ENCODE data around the gene MAP2K2.

MAP2K2 gene

DNA sequence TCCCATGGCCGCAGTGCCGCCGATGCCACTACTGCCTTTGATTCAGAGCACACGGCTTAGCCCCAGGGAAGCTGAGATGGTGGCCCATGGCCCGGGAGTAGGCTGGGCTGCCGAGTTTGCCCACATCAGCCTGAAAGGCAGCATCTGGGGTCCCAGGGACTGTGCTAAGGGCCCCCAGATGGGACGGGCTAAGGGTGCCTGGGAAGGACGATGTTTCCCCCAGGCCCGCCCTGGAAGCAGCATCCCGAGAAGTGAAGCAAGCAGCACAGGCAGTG, 22.5 kb downstream of the MAP2K2 start:
- ATAC-seq (replicated peaks) (no peak), DNase-seq (no peak)
- Mint-ChIP-seq H3K27ac (no peak overlapping the region), H3K4me1 (ENCODE audit: low read depth in 2 of 2) (peaks cover 23 to 24% of the 10 kb centered on the region in 2 donors), H3K4me3 (no peak overlapping the region), H3K9me3 (no peaks in the 10 kb centered on the region), H3K36me3 (ENCODE audit: insufficient read depth) (peaks cover 51% of the 10 kb centered on the region), H3K27me3 (no peaks in the 10 kb centered on the region)

DNA sequence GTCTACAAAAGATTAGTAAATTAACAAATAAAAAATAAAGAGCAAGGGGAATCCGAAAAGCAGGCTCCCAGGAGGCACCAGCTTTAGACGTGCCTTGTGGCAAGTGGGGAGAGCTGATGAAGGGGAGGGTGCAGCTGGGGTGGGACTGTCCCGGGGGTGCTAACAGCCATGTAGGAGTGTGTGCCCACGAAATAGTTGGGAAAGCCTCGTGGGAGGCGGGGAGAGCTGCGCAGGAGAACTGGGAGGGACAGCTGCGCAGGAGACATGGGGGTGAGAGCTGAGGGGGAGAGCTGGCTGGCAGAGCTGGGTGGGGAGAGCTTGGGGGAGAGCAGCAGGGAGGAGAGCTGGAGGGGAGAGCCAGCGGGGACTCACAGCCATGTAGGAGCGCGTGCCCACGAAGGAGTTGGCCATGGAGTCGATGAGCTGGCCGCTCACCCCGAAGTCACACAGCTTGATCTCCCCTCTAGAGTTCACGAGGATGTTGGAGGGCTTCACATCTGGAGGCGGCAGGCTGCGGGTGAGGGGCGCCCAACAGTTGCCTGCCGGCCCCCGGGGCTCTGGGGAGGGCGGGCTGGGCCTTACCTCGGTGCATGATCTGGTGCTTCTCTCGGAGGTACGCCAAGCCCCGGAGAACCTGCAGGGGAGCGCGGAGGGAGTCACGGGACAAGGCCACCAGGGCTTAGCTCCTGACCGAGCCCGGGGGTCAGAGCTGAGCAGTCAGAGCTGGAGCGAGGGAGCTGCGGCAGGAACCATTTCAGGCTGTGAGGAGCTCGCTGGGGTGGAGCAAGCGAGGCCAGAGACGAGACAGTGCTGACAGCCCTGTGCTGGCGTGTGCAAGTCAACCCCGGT, 23.1 kb downstream of the MAP2K2 start:
- Mint-ChIP-seq H3K36me3 (ENCODE audit: insufficient read depth) (peaks cover 49% of the 10 kb centered on the region), H3K27ac (peak overlapping the region in 1 of 2 donors; percentile 64), H3K4me3 (no peak overlapping the region), H3K9me3 (no peaks in the 10 kb centered on the region), H3K4me1 (ENCODE audit: low read depth in 2 of 2) (peaks cover 21 to 22% of the 10 kb centered on the region in 2 donors), H3K27me3 (no peaks in the 10 kb centered on the region)
- DNase-seq (no peak), ATAC-seq (replicated peaks) (no peak)

DNA sequence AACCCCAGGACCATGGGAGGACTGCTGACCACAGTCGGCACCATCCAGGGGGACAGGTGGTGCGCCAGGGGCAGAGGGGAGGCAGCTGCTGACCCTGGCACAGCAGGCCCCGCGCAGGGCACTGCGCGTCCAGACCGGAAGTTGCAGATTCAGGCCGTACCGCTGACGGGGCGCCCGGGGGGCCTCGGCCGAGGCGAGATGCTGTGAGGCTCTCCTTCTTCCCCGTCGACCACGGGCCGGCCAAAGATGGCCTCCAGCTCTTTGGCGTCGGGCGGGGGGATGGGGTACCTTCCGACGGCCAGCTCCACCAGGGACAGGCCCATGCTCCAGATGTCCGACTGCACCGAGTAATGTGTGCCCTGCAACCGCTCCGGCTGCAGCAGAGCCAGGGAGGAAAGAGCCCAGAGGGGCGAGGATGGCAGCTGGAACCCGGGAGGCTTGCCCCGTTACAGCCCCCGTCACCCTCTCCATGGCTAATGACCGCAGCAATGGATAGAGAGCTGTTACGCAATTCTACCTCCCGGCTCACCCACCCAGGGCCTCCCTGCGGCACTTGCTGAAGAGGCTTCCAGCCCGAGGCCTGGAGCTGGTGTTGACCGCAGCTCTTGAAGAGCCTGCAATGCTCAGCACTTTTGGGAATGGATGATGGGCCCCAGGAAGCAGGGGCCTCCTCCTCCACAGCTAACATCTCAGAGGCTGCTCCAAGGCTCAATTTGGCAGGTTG, 24.7 kb downstream of the MAP2K2 start:
- Mint-ChIP-seq H3K4me3 (no peak overlapping the region), H3K27ac (no peak overlapping the region), H3K27me3 (no peaks in the 10 kb centered on the region), H3K36me3 (ENCODE audit: insufficient read depth) (peaks cover 38% of the 10 kb centered on the region), H3K4me1 (ENCODE audit: low read depth in 2 of 2) (peaks cover 7% of the 10 kb centered on the region in 2 donors), H3K9me3 (no peaks in the 10 kb centered on the region)
- ATAC-seq (replicated peaks): no peak
- no peak for DNase-seq

DNA sequence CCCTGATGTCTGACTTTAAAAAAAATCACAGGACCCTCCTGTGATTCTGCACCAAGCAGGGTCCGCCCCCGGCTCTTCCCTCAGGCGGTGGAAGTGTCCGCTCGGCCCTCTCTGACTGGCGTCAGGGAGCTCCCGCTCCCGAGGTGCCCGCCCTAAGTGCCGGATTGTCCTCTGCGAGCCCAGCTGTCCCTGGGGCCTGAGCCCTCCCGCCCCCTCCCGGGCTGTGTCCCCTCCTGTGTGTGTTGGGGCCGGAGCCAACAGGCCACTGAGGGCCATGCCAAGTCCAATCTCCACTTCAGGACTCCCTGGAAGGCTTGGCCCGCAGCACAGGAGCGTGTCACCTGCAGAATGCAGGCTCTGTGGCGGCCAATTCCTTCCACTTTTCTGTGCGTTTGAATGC, 25.4 kb downstream of the MAP2K2 start:
- ATAC-seq (replicated peaks) (no peak), DNase-seq (no peak)
- peaks cover 34% of the 10 kb centered on the region for H3K36me3 Mint-ChIP-seq (ENCODE audit: insufficient read depth)
- no peak overlapping the region for H3K4me3 Mint-ChIP-seq
- H3K27me3 Mint-ChIP-seq: no peaks in the 10 kb centered on the region
- H3K9me3 Mint-ChIP-seq: no peaks in the 10 kb centered on the region
- peaks cover 0 to 3% of the 10 kb centered on the region in 2 donors for H3K4me1 Mint-ChIP-seq (ENCODE audit: low read depth in 2 of 2)
- H3K27ac Mint-ChIP-seq: no peak overlapping the region

DNA sequence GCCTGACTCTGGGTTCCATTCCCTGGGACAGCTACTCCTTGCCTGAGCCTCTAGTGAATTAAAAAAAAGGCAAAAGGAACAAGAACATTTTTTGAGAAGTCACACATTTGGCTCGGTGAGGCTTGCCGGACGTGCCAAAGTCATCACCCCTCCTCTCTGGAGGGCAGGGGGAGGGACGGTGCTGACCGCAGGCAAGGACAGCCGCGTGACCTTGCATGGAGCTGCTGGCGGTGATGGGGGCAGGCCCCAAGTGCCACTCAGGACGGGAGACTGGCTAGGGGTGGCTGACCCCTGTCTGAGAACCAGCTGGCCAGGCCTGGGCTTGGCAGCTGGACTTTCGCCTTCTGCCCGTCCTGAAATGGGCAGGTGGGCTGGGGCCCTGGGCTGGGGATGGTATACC, 26.4 kb downstream of the MAP2K2 start:
- Mint-ChIP-seq H3K4me1 (ENCODE audit: low read depth in 2 of 2) (peaks cover 0 to 3% of the 10 kb centered on the region in 2 donors), H3K4me3 (no peak overlapping the region), H3K27ac (peak overlapping the region in 1 of 2 donors; percentile 53), H3K27me3 (no peaks in the 10 kb centered on the region), H3K36me3 (ENCODE audit: insufficient read depth) (peaks cover 30% of the 10 kb centered on the region), H3K9me3 (no peaks in the 10 kb centered on the region)
- DNase-seq: no peak
- no peak for ATAC-seq (replicated peaks)

- ATAC-seq (replicated peaks) (no peak), DNase-seq (no peak)
- Mint-ChIP-seq H3K27me3 (no peaks in the 10 kb centered on the region), H3K4me1 (ENCODE audit: low read depth in 2 of 2) (peaks cover 0 to 3% of the 10 kb centered on the region in 2 donors), H3K27ac (peak overlapping the region in 1 of 2 donors; percentile 23), H3K9me3 (no peaks in the 10 kb centered on the region), H3K4me3 (no peak overlapping the region), H3K36me3 (ENCODE audit: insufficient read depth) (peaks cover 40% of the 10 kb centered on the region)
Observed at GRCh38 chr19:4096049-4096892, 27.7 kb downstream of the MAP2K2 start.

DNA sequence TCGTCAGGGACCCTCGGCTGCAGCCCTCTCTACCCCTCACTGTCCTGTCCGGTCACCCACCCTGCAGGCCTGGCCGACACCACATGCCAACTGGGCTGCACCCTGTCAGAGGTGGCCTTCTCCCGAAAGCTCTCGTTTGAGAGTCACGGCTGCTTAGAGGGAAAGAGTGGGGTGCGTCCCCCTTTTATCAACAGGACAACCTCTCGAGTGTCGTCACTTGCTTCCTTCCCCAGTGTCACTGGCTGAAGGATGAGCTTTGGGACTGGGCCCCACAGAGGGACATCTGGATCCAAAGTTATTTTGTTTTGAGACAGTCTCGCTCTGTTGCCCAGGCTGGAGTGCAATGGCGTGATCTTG, 28.5 kb downstream of the MAP2K2 start:
- H3K27ac Mint-ChIP-seq: no peak overlapping the region
- peaks cover 0 to 3% of the 10 kb centered on the region in 2 donors for H3K4me1 Mint-ChIP-seq (ENCODE audit: low read depth in 2 of 2)
- H3K9me3 Mint-ChIP-seq: no peaks in the 10 kb centered on the region
- no peak overlapping the region for H3K4me3 Mint-ChIP-seq
- peaks cover 37% of the 10 kb centered on the region for H3K36me3 Mint-ChIP-seq (ENCODE audit: insufficient read depth)
- H3K27me3 Mint-ChIP-seq: no peaks in the 10 kb centered on the region
- no peak for ATAC-seq (replicated peaks)
- DNase-seq: no peak

- H3K4me1 Mint-ChIP-seq (ENCODE audit: low read depth in 2 of 2): peaks cover 0 to 3% of the 10 kb centered on the region in 2 donors
- no peaks in the 10 kb centered on the region for H3K27me3 Mint-ChIP-seq
- ATAC-seq (replicated peaks): no peak
- H3K4me3 Mint-ChIP-seq: no peak overlapping the region
- peaks cover 34% of the 10 kb centered on the region for H3K36me3 Mint-ChIP-seq (ENCODE audit: insufficient read depth)
- no peaks in the 10 kb centered on the region for H3K9me3 Mint-ChIP-seq
- DNase-seq: no peak
- H3K27ac Mint-ChIP-seq: no peak overlapping the region
Observed at GRCh38 chr19:4094761-4095487, 29.0 kb downstream of the MAP2K2 start.

- DNase-seq (no peak), ATAC-seq (replicated peaks) (no peak)
- Mint-ChIP-seq H3K4me1 (ENCODE audit: low read depth in 2 of 2) (peaks cover 5 to 7% of the 10 kb centered on the region in 2 donors), H3K27me3 (no peaks in the 10 kb centered on the region), H3K4me3 (no peak overlapping the region), H3K36me3 (ENCODE audit: insufficient read depth) (peaks cover 34% of the 10 kb centered on the region), H3K27ac (no peak overlapping the region), H3K9me3 (no peaks in the 10 kb centered on the region)
Observed at GRCh38 chr19:4094291-4094690, 29.6 kb downstream of the MAP2K2 start.

DNA sequence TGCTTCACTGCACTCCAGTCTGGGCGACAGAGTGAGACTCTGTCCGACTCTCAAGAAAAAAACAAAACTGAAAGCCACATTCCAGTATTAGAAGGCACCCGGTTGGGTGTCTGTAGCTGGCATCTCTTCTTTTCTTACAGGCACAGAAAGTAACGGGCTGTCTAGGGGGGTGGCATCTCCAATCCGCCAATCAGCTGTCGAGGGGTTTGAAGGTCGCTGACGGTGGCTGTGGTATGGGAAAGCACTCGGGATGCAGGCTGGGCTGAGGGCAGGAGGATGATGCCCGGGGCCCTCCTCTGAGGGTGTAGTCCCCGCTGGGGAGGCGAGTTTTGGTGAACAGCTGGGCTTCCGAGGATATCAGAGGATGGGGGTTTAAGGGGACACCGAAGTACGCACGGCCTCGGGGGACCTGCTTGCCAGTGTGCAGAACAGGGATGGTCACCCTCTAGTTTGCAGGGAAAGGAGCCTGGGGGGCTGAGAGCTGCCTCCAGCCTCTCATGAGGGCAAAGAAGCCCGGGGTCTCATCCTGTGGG, 30.2 kb downstream of the MAP2K2 start:
- H3K36me3 Mint-ChIP-seq (ENCODE audit: insufficient read depth): peaks cover 40% of the 10 kb centered on the region
- DNase-seq (no peak), ATAC-seq (replicated peaks) (no peak)
- H3K9me3 Mint-ChIP-seq: no peaks in the 10 kb centered on the region
- H3K4me3 Mint-ChIP-seq: no peak overlapping the region
- peaks cover 10% of the 10 kb centered on the region in 2 donors for H3K4me1 Mint-ChIP-seq (ENCODE audit: low read depth in 2 of 2)
- peak overlapping the region in 1 of 2 donors; percentile 79 for H3K27ac Mint-ChIP-seq
- no peaks in the 10 kb centered on the region for H3K27me3 Mint-ChIP-seq

DNA sequence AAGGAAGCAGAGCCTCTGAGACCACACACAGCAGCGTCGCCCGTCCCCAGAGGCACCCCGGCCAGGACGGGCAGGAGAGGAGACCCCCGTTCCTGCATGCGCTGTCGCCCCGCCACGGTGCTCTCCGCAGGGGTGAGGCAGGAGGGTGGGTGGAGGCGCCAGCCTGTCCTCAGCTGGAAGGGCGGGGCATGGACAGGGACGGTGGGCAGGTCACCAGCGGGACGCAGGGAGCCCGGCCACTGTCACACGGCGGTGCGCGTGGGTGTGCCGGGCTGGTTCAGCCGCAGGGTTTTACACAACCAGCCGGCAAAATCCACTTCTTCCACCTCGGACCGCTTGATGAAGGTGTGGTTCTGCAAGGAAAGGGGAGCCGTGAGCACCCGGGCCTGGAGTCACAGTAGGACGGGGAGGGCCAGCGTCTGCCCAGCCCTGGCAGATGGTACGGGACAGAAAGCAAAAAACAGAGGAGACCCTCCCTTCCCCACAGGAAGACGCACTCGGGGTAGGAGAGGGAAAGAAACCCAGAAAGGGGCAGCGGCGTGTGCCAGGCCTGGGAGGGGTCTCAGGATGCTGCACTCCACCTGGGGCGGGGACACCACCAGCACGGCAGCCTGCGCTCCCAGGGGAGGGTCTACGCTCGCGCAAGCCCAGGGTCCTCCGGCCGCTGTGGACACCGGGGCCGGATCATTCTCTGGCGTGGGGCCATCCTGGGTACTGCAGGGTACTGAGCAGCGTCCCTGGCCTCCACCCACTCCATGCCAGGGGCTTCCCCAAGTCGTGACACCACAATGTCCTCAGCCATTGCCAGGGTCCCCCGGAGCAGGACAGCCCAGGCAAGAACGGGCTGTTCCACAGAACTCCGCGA, 33.3 kb downstream of the MAP2K2 start:
- H3K27me3 Mint-ChIP-seq: no peaks in the 10 kb centered on the region
- peaks cover 27 to 30% of the 10 kb centered on the region in 2 donors for H3K4me1 Mint-ChIP-seq (ENCODE audit: low read depth in 2 of 2)
- H3K36me3 Mint-ChIP-seq (ENCODE audit: insufficient read depth): peaks cover 31% of the 10 kb centered on the region
- ATAC-seq (replicated peaks) (no peak), DNase-seq (no peak)
- H3K27ac Mint-ChIP-seq: peak overlapping the region; percentile 8 to 93
- H3K9me3 Mint-ChIP-seq: no peaks in the 10 kb centered on the region
- no peak overlapping the region for H3K4me3 Mint-ChIP-seq

DNA sequence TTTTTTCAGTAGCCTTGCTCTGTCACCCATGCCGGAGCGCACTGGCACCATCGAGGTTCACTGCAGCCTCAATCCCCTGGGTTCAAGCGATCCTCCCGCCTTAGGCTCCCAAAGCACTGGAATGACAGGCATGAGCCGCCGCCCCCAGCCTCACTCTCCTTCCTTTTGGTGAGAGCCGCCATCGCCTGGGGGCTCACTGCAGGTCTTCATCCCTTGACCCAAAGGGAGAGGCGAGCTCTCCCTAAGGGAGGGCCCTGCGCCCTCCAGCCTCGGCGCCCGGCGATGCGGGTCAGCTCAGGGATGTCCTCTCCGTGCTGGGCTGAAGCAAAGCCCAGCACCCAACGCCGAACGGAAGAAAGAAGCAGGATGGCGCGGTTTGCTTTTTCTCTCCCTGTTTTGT, 34.0 kb downstream of the MAP2K2 start:
- Mint-ChIP-seq H3K36me3 (ENCODE audit: insufficient read depth) (peaks cover 28% of the 10 kb centered on the region), H3K4me1 (ENCODE audit: low read depth in 2 of 2) (peaks cover 27 to 30% of the 10 kb centered on the region in 2 donors), H3K9me3 (no peaks in the 10 kb centered on the region), H3K27me3 (no peaks in the 10 kb centered on the region), H3K4me3 (peak overlapping the region in 1 of 2 donors; percentile 78), H3K27ac (peak overlapping the region; percentile 87 to 93)
- ATAC-seq (replicated peaks) (no peak), DNase-seq (no peak)
